HS-27A (cell line): ENCODE data around the gene GRAMD4.
"Not testable (repeated sequence)": the region's sequence is repeated elsewhere in the genome, so short reads cannot be mapped to it uniquely, and the experiment has no call there.

Experiments
- DNase-seq: peaks from one replicate; pipeline ENCODE4 v3.0.0-alpha.2; 2012; ENCODE audit warnings: low read depth, missing footprints

Gene GRAMD4

DNA sequence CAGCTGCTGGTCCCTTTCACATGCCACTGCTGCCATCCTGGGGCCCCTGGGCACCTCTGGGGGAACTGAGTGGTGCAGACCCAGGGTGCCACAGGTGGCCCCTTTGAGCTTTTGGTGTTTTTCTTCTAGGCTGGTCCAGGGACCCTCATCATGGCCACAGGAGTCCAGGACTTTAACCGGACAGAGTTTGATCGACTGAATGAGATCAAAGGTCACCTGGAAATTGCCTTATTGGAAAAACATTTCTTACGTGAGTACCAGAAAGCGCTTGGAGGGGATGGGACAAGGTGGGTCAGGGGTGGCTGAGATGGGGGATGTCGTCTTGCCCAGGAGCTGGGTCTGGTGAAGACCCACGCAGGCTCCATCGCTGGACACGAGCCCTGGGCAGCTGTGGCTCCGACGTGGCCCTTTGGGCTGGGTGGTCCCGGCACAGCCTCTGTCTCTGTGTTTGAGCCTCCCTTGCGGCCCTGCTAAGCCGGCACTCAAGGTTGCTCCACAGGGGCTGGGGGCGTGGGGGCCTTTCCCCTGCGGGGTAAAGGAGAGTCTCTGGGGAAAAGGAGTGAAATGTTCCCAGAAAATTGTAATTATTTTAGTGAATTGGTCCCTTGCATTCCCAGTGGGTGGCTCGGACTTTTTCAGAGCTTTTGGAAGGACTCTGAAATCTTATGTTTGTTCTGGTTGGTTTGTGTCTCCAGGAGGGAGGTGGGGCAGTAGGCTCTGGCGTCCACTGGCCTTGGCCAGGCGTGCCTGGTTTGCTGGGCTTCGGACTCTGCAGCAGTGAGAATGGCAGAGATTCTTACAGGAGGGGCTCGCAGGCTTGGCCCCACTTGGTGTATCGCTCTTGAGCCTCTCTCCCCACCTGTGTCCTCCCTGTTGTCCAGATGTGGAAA, 17.8 kb downstream of the GRAMD4 start:
- no peak for DNase-seq

- no peak for DNase-seq
Observed at GRCh38 chr22:46638601-46639431, 18.6 kb downstream of the GRAMD4 start.

DNA sequence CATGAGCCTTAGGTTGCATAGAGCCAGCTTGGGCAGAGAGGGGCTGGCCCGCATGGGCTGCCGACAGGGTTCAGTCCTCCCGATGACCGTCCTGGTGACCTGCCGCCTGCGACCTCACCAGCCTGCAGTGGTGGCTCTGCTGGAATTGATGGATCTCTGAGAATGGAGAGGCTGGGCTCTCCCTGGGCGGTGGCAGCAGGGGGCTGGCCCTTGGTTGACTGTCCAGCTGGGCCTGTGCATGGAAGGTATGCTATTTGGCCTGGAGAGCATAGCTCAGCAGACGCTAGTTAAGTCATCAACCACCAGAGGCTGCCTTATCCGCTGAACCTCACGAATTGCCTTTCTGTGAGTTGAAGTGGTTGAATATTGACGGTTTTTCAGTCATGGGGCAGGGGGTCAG, 19.7 kb downstream of the GRAMD4 start:
- DNase-seq = no peak

GRCh38 chr22:46640293-46641055, 20.3 kb downstream of the GRAMD4 start:
- DNase-seq = no peak

GRCh38 chr22:46641811-46642266, 21.7 kb downstream of the GRAMD4 start:
- no peak for DNase-seq

DNA sequence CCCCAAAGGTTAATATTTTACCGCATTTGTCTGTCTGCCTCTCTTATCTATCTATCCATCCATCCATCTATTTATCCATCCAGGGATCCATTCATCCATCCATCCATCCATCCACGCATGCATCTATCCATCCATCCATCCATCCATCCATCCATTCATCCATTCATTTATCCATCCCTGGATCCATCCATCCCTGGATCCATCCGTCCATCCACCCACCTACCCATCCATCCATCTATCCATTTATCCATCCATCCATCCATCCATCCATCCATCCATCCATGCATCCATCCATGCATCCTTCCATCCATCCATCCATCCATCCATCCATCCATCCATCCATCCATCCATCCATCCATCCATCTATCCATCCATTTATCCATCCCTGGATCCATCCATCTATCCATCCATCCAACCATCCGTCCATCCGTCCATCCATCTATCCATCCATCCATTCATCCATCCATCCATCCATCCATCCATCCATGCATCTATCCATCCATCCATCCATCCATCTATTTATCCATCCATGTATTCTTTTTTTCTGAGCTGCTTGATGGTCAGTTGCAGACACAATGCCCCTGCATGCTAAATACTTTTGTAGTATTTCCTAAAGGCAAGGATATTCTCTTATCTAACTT, 22.8 kb downstream of the GRAMD4 start:
- DNase-seq = not testable (repeated sequence)

DNA sequence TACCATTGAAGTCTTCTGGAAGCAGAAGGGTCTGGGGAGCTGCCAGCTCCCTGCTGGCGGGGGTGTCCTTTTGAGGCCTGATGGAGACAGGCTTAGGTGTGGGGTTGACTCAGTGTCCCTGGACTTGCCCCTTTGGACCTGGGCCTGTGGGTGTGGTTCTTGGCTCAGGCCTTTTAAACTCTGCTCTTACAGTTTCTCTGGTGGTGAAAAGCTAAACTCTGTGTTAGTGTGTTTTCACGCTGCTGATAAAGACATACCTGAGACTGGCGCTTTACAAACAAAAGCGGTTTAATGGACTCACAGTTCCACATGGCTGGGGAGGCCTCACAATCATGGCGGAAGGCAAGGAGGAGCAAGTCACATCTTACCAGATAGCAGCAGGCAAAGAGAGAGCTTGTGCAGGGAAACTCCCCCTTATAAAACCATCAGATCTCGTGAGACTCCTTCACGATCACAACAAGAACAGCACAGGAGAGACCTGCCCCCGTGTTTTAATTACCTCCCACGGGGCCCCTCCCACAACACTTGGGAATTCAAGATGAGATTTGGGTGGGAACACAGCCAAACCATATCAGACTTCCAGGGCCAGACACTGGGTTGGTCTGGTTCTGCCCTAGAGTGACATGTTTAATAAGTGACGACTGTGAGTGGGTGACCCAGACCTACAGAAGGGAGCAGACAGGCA, 26.5 kb downstream of the GRAMD4 start:
- DNase-seq = no peak

GRCh38 chr22:46648225-46648820, 28.1 kb downstream of the GRAMD4 start:
- DNase-seq = not testable (repeated sequence)

DNA sequence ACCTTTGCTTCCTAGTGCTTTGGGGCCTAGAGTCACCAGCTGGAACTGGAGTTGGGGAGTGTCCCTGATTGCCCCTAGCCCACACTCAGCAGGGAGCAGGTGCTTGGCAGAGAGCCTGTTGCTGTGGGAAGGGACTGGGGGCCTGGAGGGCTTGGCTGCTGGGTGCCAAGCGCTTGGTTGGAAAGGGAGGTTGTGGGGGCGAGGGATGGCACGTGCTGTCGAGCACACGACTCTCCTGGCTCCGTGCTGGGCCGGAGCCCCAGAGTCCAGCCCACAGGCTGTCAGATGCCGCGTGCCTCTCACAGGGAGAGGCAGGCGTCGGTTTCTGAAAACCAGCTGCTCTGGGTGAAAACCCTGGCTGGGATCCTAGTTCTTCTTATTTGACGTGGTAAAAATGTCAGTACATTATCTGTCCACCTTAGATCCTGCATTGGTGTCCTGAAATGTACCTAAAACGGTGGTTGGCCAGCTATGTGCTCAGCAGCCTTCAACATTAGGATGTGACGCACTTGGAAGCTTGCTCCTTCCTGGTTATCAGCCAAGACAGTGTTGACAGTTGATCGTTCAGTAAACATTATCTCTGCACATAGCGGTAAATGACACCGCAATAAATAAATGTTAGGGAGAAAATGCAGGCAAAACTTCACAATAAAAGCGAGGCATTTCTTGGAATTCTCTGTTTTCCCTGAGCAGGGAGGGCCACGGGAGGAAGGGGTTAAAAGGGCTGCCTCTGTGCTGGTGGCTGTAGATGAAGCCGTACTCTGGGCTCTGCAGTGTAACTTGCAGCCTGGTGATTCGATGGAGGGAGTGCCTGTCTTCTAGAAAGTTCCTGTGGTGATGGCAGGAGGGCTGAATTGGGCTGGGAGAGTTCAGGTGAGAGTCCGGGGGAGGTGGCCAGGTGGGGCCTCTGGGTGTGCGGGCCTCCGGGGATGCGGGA, 29.2 kb downstream of the GRAMD4 start:
- no peak for DNase-seq

- DNase-seq = no peak
Observed at GRCh38 chr22:46650078-46650810, 30.1 kb downstream of the GRAMD4 start.

DNA sequence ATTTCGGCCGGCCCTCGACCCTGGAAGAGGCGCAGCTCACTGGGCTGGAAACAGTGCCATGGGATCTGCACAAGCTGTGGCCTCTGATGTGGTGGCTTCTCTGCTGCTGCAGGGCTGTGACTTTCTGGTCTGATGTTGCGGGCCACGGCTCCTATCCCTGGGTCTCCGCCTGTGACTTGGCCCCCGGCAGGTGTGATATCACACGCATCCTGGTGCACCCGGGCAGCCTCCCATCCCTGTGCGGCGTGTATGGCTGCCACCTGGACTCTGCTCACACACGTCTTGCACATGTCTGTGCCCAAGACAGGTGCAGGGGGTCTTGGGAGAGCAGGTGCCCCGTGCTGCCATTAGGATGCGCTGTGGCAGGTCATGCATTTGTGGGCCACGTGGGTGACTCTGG, 31.1 kb downstream of the GRAMD4 start:
- no peak for DNase-seq

- DNase-seq = no peak
Observed at GRCh38 chr22:46652081-46652846, 32.1 kb downstream of the GRAMD4 start.

- DNase-seq = no peak
Observed at GRCh38 chr22:46652847-46653331, 32.7 kb downstream of the GRAMD4 start.

DNA sequence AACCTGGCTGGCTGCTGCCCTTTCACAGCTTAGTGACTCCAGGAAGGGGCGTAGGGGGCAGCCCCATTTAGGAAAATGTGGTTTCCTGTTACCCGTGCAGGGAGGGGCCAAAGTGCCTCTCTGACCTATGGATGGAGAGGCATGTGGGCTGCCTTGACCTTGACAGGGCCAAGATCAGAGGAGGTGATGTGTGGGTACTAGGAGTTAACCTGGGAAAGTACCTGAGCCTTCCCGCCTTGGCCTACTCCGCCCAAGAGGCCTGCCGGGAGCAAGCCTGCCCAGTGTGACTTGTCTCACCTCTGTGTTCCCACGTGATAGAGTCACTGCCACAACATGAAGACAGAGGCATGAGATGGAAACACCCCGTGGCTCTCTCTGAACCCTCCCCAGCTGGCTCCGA, 33.4 kb downstream of the GRAMD4 start:
- no peak for DNase-seq

- DNase-seq = no peak
Observed at GRCh38 chr22:46654426-46654825, 34.2 kb downstream of the GRAMD4 start.

DNA sequence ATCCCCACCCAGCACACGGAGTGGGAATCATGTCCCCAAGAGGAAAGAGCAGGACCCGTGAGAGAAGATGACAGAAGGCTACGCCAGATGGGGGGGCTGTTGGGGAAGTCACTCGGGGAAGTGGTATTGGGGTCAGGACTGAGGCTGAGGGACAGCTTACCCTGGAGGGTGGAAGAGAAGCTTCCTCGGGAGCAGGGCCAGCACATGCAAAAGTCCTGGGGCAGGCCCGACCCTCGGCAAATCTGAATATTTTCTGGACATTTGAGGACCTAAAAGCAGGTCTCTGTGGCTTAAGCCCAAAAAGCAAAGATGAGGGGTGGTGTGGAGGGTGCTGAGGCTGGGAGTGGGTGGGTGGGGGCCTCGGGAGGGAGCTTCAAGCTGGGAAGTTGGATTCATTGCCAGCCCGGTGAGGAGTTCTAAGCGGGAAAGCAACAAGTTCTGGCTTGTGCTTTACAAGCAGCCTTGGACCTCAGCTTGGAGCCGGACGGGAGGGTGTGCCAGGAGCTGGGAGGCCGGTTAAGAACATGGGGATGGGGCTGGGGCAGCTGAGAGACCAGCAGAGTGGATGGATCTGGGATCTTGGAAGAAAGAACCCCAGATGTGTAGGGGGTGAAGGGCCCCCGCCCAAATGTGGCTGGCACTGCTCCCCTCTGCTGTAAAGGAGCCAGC, 34.9 kb downstream of the GRAMD4 start:
- DNase-seq = no peak

GRCh38 chr22:46655861-46656608, 35.8 kb downstream of the GRAMD4 start:
- DNase-seq = no peak
